T-helper 2 cell (primary cell): ENCODE measurements around the gene CDCA7L.
A peak's percentile ranks its signal among the peaks of the same experiment; 100 is the strongest.
"Not testable (repeated sequence)": the region's sequence is repeated elsewhere in the genome, so short reads cannot be mapped to it uniquely, and the experiment has no call there.

Experiments
- DNase-seq, 5 experiments: peaks; one replicate each; pipeline versions ENCODE4 v3.0.0 to v3.0.0-alpha.2; 2012 to 2022

Gene CDCA7L

GRCh38 chr7:21944616-21945453, 864 bp downstream of the CDCA7L start:
- DNase-seq = peak in 1 of 5 experiments; percentile 39

GRCh38 chr7:21943436-21943835, 2.3 kb downstream of the CDCA7L start:
- DNase-seq = no peak

GRCh38 chr7:21942955-21943354, 2.7 kb downstream of the CDCA7L start:
- DNase-seq = no peak

- DNase-seq = peak in 1 of 5 experiments; percentile 6
Measured at GRCh38 chr7:21941611-21942141, 4.0 kb downstream of the CDCA7L start.

- DNase-seq = peak in 1 of 5 experiments; percentile 74
Measured at GRCh38 chr7:21939858-21940372, 5.8 kb downstream of the CDCA7L start.

GRCh38 chr7:21939136-21939857, 6.4 kb downstream of the CDCA7L start:
- peak in 2 of 5 experiments; percentile 15 to 31 for DNase-seq

GRCh38 chr7:21938463-21938862, 7.2 kb downstream of the CDCA7L start:
- no peak for DNase-seq

GRCh38 chr7:21934808-21935207, 10.9 kb downstream of the CDCA7L start:
- DNase-seq = no peak

GRCh38 chr7:21933293-21933692, 12.4 kb downstream of the CDCA7L start:
- DNase-seq = not testable (repeated sequence)

- no peak for DNase-seq
Measured at GRCh38 chr7:21927693-21928092, 18.0 kb downstream of the CDCA7L start.

- DNase-seq = no peak
Measured at GRCh38 chr7:21926448-21926847, 19.3 kb downstream of the CDCA7L start.

- DNase-seq = no peak
Measured at GRCh38 chr7:21923658-21924057, 22.0 kb downstream of the CDCA7L start.

GRCh38 chr7:21922605-21923004, 23.1 kb downstream of the CDCA7L start:
- no peak for DNase-seq

GRCh38 chr7:21920936-21921335, 24.8 kb downstream of the CDCA7L start:
- no peak for DNase-seq

GRCh38 chr7:21918216-21918615, 27.5 kb downstream of the CDCA7L start:
- no peak for DNase-seq

- no peak for DNase-seq
Measured at GRCh38 chr7:21916629-21917028, 29.1 kb downstream of the CDCA7L start.

GRCh38 chr7:21916176-21916575, 29.5 kb downstream of the CDCA7L start:
- no peak for DNase-seq

- DNase-seq = no peak
Measured at GRCh38 chr7:21915140-21915539, 30.6 kb downstream of the CDCA7L start.

- DNase-seq = no peak
Measured at GRCh38 chr7:21914671-21915070, 31.0 kb downstream of the CDCA7L start.

- no peak for DNase-seq
Measured at GRCh38 chr7:21912931-21913780, 32.5 kb downstream of the CDCA7L start.

GRCh38 chr7:21912305-21912704, 33.4 kb downstream of the CDCA7L start:
- no peak for DNase-seq

- no peak for DNase-seq
Measured at GRCh38 chr7:21911341-21911875, 34.3 kb downstream of the CDCA7L start.
